IPS-11a (cell line): ENCODE results near the gene STK17B.

ENCODE experiments used
- H3K4me3 ChIP-seq: one replicate; pipeline ENCODE4 v1.5.1; 2013; ENCODE audit warnings: low read depth, low read length, control low read depth

The STK17B gene

GRCh38 chr2:196184921-196185320 is 13.5 kb upstream of the STK17B start:
- H3K4me3 ChIP-seq, result no peak overlapping the region

DNA sequence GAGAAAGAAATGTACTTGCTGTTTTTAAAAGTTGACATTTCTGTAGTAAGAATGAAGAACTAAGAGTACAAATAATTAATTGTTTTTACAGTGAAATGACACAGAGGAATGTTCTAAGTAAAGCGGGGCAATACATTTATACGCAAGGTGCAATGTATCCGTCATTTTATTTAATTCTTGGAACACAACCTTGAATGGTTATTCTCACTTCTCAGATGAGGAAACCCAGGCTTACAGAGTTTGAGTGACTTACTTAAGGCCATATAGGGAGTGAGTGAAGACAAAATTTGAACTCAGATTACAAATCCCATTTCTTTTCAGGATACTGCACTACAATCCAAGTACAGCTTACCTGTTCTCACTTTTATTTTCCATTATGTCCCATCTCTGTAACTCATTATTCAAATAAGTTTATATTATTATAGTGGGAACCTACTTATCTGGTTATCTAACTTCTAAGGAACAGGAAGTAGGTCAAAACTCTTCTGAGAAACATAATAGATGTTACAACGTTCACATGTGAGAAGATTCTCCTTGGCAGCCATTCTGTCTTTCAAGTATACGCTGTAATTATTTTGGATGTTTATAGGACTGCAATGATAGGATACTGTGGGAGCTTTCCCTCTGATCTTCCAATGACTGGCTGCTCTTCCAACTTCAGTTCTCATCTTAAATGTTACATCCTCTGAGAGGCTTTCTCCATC is 12.3 kb upstream of the STK17B start:
- H3K4me3 ChIP-seq, result no peak overlapping the region

DNA sequence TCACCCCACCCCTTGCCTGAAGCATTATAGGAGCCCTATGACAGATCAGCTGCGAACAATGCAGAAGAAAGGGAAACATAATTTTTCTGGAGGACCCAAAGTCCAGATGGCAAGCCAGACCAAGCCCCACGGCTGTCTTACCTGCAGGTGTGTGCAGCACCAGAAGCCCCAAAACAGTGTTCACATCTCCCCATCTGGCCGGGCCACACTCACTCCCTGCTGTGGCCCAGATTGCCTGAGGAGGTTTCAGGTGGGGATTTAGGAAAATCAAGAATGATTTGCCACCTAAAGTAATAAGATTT is 11.7 kb upstream of the STK17B start:
- no peak overlapping the region for H3K4me3 ChIP-seq

GRCh38 chr2:196182439-196183171 is 11.2 kb upstream of the STK17B start:
- no peak overlapping the region for H3K4me3 ChIP-seq

DNA sequence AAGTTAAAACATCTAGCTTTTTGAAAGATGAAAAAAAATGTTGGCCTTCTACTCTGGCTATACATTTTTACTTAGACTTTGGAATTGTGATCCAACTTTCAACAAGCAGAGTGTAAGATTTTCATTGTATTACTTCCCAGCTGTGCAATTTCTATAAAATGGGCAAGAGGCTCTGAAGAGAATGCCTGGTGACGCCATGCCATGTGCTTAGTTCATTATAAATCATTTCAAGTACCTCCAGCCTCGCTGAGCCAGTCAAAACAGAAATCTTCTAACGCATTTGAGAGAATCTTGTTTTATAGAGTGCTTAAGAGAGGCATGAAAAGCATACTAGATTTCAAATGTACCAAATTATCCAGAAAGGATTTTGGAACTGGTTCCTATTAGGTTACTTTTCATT is 10.1 kb upstream of the STK17B start:
- H3K4me3 ChIP-seq, result no peak overlapping the region

DNA sequence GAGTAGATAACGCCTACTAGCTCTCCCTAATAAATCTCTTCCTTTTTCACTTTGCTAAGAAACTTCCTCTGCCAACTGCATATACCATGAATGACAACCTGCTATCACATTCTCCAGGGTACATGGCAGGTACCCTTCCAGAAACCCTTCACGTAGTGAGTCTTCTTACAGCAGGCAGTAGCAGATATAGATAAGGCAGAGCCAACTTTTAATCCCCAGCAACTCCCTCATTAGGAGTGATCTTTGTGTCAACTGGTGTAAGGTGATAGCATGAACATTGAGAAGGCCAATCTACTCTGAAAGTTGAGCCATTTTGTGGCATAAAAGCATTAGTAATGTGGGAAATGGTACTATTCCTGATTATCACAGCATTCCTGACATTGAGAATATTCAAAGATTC is 5.7 kb upstream of the STK17B start:
- no peak overlapping the region for H3K4me3 ChIP-seq

DNA sequence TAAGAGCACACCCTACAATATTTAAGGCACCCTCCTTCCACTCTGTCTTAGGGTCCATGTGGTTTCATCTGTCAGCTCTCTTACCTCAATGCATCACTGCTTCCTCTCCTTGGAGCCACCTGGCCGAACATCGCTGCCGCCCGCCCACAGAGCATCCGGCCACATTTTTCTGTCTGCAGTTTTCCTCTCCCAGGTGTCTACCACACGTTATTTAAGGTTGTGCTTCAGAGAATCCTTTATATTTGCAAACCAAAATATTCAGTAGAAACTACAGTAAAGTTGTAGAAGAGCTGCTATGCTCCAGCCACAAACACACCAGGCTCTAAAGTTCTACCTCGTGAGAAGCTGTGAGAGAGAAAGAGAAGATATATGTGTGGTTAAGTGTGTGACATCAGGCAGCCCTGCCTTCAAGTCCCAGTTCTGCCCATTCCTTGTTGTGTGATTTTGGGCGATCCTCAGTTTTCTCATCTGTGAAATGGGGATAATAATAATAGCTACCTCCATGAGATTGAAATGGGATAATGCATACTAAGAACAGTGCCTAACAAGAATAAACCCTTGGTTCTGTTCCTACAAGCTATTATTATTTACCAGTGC is 4.9 kb upstream of the STK17B start:
- no peak overlapping the region for H3K4me3 ChIP-seq

DNA sequence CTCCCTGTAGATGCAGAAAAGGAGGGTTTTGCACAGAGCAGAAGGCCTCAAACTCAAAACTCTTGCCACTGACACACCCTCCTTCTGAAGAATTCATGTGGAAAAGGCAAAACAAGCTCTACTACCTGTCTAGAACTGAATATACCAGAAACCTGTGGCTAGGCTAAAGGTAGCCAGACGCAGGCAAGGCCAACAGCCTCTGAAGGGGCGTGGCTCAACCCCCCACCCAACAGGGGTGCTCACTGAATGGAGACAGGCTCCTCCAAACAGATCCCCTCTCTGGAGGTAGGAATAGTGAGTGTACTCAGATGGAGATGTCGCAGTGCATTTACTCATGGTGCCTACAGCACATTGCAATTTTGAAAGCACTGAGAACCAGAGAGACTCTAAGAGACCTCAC is 3.0 kb upstream of the STK17B start:
- no peak overlapping the region for H3K4me3 ChIP-seq

DNA sequence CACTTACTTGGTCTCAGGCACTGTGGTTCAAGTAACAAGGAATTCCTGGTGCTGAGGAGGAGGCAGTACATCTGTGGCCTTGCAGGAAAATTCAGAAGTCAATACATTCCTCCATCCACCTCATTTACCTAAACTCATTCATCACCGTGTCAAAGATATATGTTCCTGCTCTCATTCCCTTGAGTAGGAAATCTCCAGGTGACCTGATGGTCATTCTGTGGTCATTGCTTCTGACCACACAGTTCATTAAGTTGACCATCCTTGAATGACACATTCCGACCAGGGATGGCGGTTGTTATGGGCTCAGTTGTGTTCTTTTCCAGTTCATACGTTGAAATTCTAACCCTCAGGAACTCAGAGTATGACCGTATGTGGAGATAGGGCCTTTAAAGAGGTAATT is 2.1 kb upstream of the STK17B start:
- no peak overlapping the region for H3K4me3 ChIP-seq

DNA sequence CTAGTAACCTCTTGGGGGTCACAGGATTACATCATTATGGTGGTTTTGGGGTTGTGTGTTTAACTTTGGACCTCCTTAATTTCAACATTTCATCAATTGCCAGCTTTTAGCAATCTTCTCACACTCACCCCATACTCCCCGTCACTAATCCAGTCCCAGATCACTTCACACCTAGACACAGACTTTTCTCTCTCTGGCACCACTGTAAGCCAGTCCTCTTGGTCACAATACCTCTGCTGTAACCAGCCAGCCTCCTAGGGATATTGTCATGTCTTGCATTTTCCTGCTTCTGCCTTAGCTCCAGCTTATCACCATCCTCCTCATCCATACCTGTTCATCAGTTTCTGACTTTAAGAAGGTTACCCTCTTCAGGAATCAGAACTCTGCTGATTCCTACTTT is 1.6 kb upstream of the STK17B start:
- no peak overlapping the region for H3K4me3 ChIP-seq

GRCh38 chr2:196171946-196172345 is 568 bp upstream of the STK17B start:
- peak overlapping the region; percentile 49 for H3K4me3 ChIP-seq

DNA sequence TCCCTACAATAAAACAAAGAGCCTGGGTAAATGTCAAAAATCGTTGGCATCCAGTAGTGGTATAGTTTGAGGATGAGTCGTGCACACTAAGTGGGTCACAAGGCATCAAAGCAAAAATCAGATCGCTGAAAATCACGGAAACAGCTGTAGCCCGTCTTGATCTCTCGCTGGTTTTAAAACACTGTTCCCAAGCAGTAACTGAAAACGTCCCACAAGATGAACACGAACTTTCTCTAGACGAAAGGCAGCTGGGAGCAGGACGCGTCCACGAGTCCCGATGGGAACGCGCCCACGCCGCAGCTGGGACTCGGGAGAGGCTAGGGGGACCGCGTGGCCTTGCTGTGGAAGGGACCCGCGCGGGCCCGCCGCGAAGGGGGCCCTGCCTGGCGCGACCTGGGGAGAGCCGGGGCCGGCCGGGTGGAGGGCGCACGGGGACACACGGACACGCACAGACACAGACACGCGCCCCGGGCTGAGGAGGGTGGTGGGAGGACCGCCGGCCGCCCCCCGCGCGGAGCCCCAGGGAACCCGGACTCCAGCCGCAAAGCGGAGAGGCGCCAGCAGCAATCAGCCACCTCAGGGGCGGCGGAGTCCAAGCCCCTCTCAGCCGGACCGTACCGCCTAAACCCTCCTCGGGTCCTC is 651 bp downstream of the STK17B start:
- peak overlapping the region; percentile 79 for H3K4me3 ChIP-seq

GRCh38 chr2:196170213-196170605 is 1.2 kb downstream of the STK17B start:
- peak overlapping the region; percentile 79 for H3K4me3 ChIP-seq

DNA sequence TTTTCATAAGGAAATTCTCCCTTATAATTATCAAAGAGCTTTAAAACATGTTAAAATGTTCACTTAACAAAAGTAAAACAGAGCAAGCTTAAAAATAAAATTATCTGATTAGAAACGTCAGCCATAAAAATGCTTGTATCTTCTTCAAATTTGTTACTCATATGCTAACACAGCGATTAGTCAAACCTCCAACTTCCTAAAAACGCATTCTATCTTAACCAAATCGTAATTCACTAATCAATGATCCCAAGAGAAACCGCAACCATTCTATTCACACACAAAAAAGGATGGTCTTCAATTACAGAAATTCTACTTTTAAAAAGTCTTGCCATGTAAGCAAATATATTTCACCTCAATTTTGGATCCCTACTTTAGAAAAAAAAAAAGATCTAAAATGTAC is 1.9 kb downstream of the STK17B start:
- no peak overlapping the region for H3K4me3 ChIP-seq

GRCh38 chr2:196168181-196168580 is 3.2 kb downstream of the STK17B start:
- no peak overlapping the region for H3K4me3 ChIP-seq

DNA sequence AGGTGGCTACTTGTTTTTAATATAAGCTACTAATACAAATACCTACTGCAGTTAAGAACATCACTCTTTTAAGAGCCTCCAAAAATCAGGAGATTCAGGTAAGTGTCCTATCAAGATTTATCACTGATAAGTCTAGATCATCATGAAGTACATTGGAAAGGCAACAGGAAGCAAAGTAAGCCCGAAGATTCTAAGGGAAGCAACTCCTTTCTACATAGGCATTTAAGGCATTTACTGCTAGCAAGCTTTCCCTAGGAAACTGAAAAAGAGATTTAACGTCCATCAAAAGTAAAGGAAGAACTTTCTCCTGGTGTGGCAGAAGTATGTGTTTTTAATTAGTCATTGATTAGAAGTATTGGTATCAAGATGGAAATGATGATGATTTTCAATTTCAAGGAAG is 3.7 kb downstream of the STK17B start:
- no peak overlapping the region for H3K4me3 ChIP-seq

- no peak overlapping the region for H3K4me3 ChIP-seq
Measured at GRCh38 chr2:196166876-196167275, 4.5 kb downstream of the STK17B start.

GRCh38 chr2:196165016-196165415 is 6.4 kb downstream of the STK17B start:
- H3K4me3 ChIP-seq, result no peak overlapping the region

- H3K4me3 ChIP-seq, result no peak overlapping the region
Measured at GRCh38 chr2:196163285-196163684, 8.1 kb downstream of the STK17B start.

DNA sequence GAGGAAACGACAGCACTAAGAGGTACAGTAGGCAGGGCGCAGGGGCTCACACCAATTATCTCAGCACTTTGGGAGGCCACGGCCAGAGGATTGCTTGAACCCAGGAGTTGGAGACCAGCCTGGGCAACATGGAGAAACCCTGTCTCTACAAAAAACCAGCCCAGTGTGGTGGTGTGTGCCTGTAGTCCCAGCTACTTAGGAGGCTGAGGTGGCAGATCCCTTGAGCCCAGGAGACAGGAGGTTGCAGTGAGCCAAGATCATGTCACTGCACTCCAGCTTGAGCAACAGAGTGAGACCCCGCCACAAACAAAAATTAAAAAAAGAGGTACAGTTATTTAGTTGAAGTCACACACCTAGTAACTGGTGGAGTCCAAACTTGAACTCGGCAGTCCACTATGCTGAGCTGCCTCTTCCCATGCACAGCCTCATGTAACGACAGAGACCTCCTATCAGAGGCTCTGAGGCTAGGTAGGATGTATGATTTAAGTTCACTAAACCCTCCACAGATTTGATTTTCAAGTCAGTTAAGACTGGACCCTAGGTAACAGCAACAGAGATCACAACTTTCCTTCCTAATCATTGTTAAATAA is 8.7 kb downstream of the STK17B start:
- H3K4me3 ChIP-seq, result no peak overlapping the region

- no peak overlapping the region for H3K4me3 ChIP-seq
Measured at GRCh38 chr2:196160946-196161345, 10.4 kb downstream of the STK17B start.

GRCh38 chr2:196160101-196160500 is 11.3 kb downstream of the STK17B start:
- no peak overlapping the region for H3K4me3 ChIP-seq
